Subcutaneous adipose tissue (tissue), 4 donors: ENCODE measurements around the gene CHAT. TPM values are rescaled to one million over a fixed set of nuclear protein-coding genes. Genes with fewer than 3 reads are reported as not detected.

ENCODE experiments used
- CTCF ChIP-seq: fragments of 450-650 bp; IDR thresholded peaks from one replicate; pipeline ENCODE4 v1.5.1; 2016; ENCODE audit warnings: low read depth, mild to moderate bottlenecking, control low read depth, antibody characterized with exemption, moderate library complexity
- total RNA-seq, 4 donors: library from RNA; depleted of rRNA; stranded (reverse); fragments of >200 nt; gene quantifications; one replicate each; pipeline ENCODE4 v1.1.0, GENCODE V29; 2016

CHAT gene
- total RNA-seq, 4 donors from 2014 or later, result not detected

GRCh38 chr10:49625411-49625810 lies 11.6 kb downstream of the CHAT start:
- TF ChIP-seq CTCF, result no peak

GRCh38 chr10:49627038-49627437 lies 13.2 kb downstream of the CHAT start:
- no peak for TF ChIP-seq CTCF

- TF ChIP-seq CTCF, result no peak
Observed at GRCh38 chr10:49627644-49628247, 13.9 kb downstream of the CHAT start.

GRCh38 chr10:49628599-49628998 lies 14.8 kb downstream of the CHAT start:
- no peak for TF ChIP-seq CTCF

GRCh38 chr10:49629431-49629881 lies 15.6 kb downstream of the CHAT start:
- TF ChIP-seq CTCF, result no peak

- TF ChIP-seq CTCF, result no peak
Observed at GRCh38 chr10:49631975-49632374, 18.1 kb downstream of the CHAT start.

- TF ChIP-seq CTCF, result no peak
Observed at GRCh38 chr10:49632406-49633317, 18.8 kb downstream of the CHAT start.
